NCI-H2029 treated with DMSO at 0.1 percent for 48 hours (cell line): ENCODE data around the gene SGCG.
"Not testable (repeated sequence)": the region's sequence is repeated elsewhere in the genome, so short reads cannot be mapped to it uniquely, and the experiment has no call there.

Source experiments
- DNase-seq: peaks from one replicate; lab custom pipeline; 2025; lab: John Stamatoyannopoulos, UW

The SGCG gene

DNA sequence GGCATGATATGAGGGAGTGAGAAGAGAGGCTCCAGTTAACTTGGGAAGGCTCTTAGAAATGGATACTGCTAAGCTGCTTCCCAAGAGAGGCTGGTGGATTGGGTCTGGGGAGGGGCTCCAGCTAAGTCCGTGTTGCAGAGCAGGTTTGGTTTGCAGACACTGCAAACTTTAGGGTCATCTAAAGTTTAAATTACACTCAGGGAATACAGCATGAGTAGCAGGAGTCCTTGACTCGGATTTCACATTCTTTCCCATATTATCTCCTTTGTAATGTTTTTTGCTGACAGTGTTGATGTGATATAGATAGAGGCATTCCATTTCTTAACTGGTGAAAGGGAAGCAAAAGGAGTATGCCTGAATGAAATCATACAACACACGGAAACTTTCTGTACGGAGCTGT lies 31.9 kb downstream of the SGCG start:
- DNase-seq = no peak

DNA sequence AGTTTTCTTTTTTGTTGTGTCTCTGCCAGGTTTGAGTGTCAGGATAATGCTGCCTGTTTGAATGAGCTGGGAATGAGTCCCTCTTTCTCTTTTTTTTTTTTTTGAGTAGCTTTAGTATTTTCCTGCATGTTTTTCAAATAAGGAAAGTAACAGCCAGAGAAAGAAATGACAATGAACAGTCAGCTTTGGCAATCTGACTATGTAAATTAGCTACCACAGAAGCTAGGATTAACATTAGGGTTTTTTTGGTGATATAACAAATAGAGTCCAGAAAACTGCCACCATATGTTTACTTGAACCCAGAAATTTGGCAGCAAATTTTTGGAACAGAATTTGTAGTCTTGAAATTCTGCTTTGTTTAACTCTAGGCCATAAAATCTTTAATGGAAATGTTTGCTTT lies 50.5 kb downstream of the SGCG start:
- DNase-seq = no peak

DNA sequence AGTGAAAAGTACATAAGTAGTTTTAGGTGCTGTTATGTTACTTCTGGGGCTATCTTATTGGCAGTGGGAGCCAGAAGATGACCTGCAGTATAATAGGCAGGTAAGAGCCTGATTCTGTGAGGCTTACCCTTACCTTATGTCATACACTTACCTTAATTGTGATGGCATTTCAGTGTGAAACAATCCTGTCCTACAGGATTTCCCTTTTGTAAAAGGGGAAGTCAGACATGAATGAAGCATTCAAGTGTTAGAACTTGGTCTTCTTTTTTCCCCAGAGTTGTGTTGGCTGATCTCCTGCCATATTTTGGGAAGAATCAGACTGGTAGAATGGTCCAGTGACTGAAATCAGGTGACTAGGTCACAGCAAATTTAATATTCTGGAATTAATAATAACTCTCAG lies 55.2 kb downstream of the SGCG start:
- DNase-seq = no peak

DNA sequence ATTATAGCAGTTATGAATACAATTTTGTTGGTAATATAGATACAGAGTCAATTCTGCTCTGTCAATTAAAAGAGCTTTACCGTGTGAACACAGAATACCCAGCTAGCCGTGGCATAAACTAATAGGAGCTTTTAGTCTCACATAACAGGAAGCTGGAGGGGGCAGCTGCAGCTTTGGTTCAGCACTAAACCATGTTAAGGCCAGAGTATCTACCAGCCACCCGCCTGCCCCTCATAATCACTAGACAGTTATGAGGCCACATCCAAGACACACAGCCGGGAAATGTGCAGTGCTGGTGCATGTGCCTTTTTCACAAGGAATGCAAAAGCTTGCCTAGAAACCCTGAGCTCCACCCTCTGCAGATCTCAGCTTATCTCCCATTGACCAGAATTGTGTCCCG lies 62.3 kb downstream of the SGCG start:
- no peak for DNase-seq

DNA sequence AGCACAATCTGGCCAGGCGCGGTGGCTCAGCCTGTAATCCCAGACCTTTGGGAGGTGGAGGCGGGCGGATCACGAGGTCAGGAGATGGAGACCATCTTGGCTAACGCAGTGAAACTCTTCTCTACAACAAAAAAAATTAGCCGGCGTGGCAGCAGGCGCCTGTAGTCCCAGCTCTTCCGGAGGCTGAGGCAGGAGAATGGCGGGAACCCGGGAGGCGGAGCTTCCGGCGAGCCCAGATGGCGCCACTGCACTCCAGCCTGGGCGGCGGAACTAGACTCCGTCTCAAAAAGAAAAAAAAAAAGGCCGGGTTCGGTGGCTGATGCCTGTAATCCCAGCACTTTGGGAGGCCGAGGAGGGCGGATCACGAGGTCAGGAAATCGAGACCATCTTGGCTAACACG lies 67.6 kb downstream of the SGCG start:
- DNase-seq = not testable (repeated sequence)

DNA sequence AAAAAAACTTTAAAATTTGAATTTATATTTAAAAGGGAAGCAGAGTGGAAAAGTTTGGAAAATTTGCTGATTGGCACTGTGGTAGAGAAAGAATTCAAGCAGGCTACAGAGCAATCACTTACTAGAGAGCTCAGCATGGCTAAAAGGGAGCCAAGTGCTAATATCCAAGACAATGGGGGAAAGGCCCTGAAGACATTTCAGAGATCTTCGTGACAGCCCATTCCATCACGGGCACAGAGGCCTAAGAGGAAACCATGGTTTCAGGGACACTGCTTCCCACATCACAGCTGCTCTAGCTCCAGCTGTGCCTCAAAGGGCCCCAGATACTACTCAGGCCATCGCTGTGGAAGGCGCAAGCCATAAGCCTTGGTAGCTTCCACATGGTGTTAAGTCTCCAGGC lies 73.7 kb downstream of the SGCG start:
- DNase-seq = no peak

DNA sequence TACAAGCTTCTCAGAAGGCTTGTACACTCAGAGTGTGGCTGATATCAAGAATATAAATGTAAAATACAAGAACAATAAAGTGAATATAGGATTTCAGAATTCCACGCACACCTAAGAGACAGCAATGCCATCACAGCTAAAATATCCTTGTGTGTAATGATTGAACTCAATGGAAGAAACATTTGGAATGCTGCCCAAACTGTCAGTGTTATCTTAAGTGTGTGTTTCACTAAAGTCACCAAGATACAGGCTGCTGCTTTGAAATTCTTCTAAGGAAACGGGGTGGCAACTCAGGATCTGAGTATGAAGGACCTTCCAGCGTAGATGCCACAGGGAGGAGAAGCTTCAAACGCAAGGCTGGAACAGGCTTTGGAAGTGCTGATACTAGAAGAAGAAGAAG lies 86.8 kb downstream of the SGCG start:
- DNase-seq = no peak

DNA sequence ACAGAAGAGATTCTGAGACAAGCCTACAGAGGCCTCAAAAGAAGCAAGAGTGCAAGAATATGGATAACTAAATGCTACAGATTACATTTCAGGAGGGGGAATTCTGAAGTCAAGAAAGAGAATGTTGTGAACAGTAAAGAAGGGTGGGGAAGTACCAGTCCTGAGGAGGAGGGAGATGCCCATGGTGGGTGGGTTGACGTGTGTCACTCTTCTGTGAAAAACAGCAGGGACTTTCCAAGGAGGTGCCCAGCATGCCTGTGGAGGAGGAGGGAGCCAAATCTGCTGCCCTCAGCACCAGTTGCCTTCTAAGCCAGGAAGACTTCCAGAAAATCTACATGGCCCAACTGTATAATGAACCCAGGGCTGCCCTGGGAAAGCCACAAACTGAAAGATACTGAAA lies 87.7 kb downstream of the SGCG start:
- no peak for DNase-seq

DNA sequence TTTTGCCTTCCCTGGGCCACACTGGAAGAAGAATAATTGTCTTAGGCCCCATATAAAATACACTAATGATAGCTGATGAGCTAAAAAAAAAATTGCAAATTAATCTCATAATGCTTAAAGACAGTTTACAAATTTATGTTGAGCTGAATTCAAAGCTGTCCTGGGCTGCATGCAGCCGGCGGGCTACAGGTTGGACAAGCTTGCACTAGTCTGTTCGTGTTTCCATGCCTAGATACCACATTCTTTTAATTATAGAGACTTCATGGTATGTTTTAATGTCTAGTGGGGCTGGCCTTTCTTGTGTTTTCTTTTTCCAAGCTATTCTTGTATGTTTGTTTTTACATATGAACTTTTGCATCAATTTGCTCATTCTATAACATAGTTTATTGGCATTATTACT lies 90.6 kb downstream of the SGCG start:
- DNase-seq = no peak

DNA sequence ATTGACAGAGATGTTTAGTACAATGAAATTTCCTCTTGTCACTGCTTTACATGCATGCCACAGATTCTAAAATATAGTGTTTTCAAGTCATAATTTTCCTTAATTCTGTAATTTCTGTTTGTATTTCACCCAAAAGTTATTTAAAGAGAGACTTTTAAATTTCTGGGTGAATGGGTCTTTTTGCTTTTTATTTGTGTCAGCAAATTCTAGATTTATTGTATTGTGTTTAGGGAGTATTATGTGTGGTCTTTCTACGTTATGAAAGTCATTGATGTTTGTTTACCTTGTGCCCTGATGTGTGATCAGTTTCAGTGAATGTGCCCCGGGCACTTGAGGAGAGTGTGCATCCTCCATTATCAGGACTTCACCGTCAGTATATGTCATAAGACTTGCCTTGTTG lies 92.7 kb downstream of the SGCG start:
- no peak for DNase-seq

DNA sequence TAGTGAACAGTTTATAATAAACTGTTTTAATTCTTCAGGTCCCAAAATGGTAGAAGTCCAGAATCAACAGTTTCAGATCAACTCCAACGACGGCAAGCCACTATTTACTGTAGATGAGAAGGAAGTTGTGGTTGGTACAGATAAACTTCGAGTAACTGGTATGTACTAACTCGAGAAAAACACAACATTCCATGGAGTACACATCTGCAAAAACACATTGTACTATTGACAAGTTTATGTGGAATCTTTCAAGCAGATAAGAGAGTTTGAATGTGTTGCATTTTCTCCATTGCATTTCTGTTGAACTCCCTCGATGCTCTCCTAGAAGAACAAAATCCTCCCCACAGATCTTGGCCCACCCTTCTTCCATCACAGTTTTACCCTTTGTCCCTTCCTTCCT lies 98.5 kb downstream of the SGCG start:
- no peak for DNase-seq

DNA sequence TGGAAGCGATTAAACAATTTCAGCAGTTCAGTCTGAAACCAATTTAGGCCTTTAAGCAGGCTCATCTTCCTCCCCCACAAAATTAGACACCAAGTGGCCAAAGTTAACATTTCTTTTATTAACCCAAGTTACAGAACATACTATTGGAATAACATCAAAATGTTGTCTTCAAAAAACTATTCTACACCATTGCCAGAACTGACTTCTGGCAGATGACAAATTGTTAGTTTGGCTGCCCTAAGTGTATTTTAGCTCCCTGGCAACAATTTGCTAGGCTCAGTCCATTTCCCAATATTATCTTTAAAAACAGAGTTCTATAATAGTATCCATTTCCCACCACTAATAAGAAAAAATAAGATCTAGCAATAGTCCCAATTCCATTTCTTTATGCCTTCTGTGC lies 107.8 kb downstream of the SGCG start:
- no peak for DNase-seq

DNA sequence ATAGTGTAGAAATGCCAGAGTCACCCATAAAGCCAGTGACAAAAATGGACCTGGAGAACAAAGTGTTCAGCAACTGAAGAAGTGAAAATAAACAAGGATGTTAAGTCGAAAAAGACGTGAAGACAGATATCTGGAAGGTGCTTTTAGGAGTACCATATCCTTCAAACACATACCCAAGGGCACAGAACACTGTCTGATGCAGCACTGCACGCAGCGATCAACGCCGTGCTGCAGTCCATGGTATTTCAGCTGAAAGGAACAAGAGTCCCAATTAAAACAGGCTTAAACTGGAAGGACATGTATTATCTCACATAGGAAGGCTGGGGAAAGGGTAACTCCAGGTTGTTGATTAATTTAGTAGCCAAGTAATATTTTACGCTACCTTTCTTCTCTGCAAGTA lies 108.2 kb downstream of the SGCG start:
- DNase-seq = no peak

DNA sequence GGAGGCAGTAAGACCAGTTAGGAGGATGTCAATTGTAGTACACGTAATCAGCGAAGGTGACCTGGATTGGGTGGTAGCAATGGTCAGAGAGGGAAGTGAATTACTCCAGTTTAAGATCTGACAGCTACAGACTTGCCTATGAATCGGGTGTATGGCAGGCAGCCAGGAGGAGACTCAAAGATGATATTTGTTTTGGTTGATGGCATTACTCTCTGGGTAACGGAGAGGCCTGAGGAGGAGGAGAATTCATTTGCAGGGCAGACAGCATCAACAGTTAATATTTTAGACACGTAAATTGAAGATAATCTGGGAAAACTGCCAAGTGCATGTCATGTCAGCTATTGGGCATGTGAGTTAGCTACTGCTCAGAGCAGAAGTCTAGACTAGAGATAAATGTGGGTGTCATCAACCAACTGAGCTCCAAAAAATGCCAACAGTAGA lies 109.2 kb downstream of the SGCG start:
- DNase-seq = no peak

DNA sequence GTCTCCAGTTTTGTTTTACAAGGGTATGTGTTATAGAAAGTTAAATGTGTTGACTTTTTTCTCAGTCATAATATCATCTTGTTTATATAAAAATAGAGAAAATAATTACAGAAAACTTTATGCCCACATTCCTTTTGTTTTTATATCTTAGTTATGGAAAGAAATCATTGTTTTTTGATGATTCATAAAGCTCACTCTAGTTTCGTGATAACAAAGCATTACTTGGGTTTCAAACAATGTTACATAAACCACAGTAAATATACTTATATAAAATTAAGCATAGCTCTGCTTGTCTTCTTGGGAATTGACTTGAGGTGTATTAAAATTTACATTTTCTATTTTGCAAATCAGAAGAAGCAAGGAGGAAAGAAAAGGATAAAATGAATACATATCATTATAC lies 111.8 kb downstream of the SGCG start:
- no peak for DNase-seq

DNA sequence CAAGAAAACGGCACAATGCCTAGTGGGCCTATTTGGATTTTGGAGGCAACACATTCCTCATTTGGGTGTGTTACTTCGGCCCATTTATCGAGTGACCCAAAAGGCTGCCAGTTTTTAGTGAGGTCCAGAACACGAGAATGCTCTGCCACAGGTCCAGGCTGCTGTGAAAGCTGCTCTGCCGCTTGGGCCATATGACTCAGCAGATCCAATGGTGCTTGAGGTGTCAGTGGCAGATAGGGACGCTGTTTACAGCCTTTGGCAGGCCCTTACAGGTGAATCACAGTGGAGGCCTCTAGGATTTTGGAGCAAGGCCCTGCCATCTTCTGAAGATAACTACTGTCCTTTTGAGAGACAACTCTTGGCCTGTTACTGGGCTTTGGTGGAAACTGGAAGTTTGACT lies 134.1 kb downstream of the SGCG start:
- DNase-seq = not testable (repeated sequence)

DNA sequence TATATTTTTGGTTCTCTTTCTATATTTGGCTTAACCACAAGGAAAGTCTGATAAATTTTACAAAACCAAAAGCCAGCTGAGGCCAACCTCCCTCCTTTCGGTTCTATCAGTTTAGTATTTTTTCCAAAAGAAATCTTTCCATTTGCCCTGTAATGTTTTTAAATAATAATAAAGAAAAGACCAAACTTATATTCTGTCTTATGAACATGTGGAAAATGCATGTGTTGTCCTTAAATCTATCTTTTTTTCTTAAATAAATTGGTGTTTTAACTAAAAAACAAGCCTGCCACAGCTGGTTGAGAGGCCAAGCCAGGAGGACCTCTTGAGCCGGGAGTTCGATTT lies 139.1 kb downstream of the SGCG start:
- no peak for DNase-seq

DNA sequence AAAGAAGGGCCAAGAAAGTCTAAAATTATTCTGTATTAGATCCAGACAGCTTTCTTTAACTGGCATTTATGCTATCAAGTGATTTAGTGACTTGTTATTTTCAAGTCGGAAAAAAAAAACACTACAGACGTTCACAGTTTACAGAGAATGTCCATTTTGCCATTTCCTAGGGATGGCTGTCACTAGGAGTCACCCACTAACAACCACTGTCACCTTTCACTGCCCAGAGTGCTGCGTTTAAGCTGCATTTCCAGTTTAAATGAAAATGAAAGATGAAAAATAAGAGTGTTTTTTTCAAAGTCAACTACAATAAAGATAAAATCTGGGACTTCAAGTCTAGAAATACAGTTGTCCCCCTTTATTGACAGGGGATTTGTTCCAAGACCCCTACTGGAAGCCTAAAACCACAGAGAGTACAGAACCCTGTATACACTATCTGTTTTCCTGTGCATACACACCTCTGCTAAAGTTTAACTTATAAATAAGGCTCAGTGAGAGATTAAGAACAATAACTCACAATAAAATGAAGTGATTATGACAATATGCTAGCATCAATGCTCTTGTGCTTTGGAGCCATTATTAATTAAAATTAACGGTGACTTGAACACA lies 140.3 kb downstream of the SGCG start:
- DNase-seq = no peak

DNA sequence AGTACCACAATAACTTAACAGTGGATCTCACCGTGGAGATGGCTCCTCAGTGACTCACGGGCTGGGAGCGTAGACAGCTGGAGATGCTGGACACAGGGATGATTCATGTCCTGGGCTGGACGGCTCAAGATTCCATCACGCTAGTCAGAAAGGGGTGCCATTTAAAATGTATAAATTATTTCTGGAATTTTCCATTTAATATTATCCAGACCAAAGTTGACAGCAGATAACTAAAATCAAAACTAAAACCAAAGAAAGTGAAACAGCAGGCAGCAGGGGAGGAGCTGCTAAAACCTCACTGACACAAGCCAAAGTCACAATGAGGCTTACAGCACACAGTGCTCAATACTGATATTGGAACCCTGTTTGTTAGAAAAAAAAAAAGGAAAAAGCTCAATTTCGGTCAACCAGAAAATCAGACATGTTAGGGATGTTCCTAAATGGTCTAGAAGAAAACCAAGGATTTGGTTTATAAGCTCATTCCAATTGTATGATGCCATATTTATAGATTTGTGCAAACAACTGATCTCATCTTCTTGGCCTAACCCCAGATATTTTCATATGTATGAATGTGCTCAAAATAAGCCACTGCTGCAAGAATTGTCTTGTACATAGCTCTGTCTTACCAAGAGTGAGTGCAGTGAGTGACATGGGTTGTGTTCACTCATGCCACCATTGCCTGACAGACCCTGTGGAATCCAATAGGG lies 140.9 kb downstream of the SGCG start:
- DNase-seq = no peak

DNA sequence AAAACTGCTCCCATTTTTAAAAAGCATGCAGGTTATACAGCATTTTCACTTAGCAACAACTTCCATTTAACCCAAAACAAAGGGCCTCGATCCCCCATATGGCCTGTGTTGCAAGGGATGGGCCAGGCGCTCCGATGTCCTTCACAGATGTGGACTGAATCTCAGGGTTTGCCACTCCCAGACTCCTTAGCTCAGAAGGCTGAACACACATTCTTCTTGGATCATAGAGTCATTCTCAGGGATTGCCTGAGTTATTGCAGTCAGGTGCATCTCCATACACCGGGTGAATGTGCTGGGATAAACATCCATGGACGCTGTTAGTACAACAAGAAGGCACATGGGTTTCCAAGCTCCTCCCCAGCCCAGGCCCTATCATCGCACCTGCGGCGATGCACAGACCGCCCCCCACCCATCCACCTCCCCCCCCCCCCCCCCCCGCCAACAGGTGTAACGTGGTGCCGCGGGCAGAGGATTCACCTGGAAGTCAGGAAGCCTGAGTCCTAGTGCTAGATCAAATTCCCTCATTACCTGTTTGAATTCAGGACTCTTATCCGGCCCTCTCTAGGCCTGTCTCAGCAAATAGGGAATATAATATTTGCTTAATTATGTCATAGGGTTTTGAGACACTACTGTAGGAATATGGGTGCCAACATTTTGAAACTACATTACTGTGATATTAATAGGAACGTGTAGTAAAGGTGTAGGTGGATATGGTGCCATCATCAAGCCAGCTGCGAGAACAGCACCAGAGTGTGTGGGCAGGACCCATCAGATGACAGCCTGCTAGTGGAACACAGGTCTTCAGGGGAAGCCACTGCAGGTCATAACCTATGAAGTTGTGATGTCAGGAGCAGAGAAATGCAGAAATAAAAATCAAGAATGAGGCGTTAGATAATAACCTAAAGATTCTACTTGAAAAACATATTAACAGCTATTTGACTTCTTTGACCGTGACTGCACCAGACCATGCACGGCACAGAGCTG lies 141.9 kb downstream of the SGCG start:
- DNase-seq = peak; percentile 79

DNA sequence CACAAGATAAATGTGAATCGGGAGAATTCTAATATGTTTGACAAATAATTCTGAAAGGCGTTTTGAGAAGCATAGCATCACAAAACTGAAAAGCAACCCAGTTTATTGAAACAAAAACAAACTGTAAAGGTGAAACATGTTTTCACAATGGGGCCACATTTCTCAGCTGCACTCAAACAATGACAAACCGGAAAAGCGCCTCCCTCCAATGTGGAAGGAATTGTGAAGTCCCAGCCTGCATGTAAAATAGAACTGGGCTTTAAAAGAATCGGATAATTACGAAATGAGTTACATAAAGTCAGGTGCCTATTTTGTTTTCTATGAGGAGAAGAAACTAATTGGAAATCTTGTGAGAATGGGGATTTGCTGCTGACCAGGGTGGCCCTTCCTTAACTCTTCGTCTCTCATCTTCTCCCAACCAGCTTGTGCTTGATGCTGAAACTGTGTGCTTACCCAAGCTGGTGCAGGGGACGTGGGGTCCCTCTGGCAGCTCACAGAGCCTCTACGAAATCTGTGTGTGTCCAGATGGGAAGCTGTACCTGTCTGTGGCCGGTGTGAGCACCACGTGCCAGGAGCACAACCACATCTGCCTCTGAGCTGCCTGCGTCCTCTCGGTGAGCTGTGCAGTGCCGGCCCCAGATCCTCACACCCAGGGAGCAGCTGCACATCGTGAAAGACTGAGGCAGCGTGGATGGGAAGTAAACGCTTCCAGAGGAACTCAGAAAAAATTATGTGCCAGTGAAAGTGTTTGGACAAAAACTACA lies 143.3 kb downstream of the SGCG start:
- no peak for DNase-seq

DNA sequence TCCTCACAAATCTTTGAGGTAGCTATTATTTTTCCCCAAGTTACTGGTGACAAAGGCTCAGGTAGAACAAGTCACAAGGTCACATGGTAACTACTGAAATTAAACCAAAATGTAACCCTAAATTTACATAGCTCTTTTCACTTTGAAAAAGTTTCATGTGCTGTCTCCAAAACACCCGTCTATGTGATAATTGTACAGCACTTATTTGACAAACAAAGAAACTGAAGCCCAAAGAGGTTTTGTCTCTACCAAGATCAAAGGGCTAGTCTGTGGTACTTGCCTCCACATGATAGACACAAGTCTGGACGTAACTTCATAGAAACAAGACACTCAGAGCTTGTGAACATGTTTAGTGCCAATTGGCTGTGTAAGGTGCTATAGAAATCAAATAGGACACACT lies 144.4 kb downstream of the SGCG start:
- DNase-seq = no peak
